ENCODE measurements around the gene NOXO1.

GRCh38 chr16:1978476-1979120 is 2.7 kb downstream of the NOXO1 start:
- TF ChIP-seq EZH2 (IDR thresholded peaks at IDR 0.05; ENCODE audit: borderline replicate concordance, control insufficient read depth, low read depth, low read length), result no peak
- TF ChIP-seq ETV6 (conservative IDR thresholded peaks at IDR 0.05 in 1 of 2, IDR thresholded peaks at IDR 0.05 in 1 of 2; ENCODE audit: borderline replicate concordance in 1 of 2, low read depth in 1 of 2), result no peak
- TF ChIP-seq, protein P1, sequence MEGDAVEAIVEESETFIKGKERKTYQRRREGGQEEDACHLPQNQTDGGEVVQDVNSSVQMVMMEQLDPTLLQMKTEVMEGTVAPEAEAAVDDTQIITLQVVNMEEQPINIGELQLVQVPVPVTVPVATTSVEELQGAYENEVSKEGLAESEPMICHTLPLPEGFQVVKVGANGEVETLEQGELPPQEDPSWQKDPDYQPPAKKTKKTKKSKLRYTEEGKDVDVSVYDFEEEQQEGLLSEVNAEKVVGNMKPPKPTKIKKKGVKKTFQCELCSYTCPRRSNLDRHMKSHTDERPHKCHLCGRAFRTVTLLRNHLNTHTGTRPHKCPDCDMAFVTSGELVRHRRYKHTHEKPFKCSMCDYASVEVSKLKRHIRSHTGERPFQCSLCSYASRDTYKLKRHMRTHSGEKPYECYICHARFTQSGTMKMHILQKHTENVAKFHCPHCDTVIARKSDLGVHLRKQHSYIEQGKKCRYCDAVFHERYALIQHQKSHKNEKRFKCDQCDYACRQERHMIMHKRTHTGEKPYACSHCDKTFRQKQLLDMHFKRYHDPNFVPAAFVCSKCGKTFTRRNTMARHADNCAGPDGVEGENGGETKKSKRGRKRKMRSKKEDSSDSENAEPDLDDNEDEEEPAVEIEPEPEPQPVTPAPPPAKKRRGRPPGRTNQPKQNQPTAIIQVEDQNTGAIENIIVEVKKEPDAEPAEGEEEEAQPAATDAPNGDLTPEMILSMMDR (IDR thresholded peaks at IDR 0.05 in 2 of 3, conservative IDR thresholded peaks at IDR 0.05 in 1 of 3; ENCODE audit: control insufficient read depth in 2 of 3, extremely low read depth in 1 of 3, insufficient read depth in 1 of 3, low read depth in 3 of 3, low read length in 3 of 3), result no peak
- TF ChIP-seq BHLHE40 (IDR thresholded peaks at IDR 0.05; ENCODE audit: borderline replicate concordance in 1 of 2, low read depth in 2 of 2, low read length in 1 of 2), result no peak
- no peak for TF ChIP-seq YY1 (IDR thresholded peaks at IDR 0.05; ENCODE audit: low read depth, low read length)
- no peak for TF ChIP-seq POLR2A (IDR thresholded peaks at IDR 0.05; ENCODE audit: low read depth, low read length)
- TF ChIP-seq TBL1XR1 (IDR thresholded peaks at IDR 0.05; ENCODE audit: low read depth, low read length), result no peak
- TF ChIP-seq E2F8 (IDR thresholded peaks at IDR 0.05; ENCODE audit: low read depth, partially characterized antibody), result no peak
- TF ChIP-seq, protein P2, sequence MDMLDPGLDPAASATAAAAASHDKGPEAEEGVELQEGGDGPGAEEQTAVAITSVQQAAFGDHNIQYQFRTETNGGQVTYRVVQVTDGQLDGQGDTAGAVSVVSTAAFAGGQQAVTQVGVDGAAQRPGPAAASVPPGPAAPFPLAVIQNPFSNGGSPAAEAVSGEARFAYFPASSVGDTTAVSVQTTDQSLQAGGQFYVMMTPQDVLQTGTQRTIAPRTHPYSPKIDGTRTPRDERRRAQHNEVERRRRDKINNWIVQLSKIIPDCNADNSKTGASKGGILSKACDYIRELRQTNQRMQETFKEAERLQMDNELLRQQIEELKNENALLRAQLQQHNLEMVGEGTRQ (IDR thresholded peaks at IDR 0.05; ENCODE audit: borderline replicate concordance, low read depth, low read length), result no peak
- no peak for TF ChIP-seq EGR1 (IDR thresholded peaks at IDR 0.05; ENCODE audit: borderline replicate concordance in 1 of 2, low read depth in 2 of 2, low read length in 2 of 2)

Measured in GM12878 (cell line).